ENCODE measurements around the gene VPS51. TPM values are rescaled to one million over a fixed set of nuclear protein-coding genes. Genes with fewer than 3 reads are reported as not detected.

The VPS51 gene
- total and polyA plus RNA-seq, 11 donors, result 78.4 to 165 (median 101) TPM

DNA sequence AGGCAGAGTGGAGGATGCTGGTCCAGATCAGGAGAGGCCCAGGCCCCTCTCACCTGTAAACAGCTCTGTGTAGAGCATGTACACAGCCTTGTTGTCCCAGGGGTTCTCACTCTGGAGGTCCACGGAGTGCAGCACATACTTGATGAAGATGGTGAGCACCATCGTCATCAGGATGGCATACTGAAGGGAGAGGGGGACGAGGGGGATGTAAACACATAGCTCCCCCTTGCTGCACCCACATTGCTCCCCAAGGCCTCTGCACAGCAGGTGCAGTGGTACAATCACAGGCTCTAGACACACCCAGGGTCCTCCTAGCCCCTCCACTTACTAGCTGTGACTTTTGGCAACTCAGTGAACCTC lies 35.4 kb downstream of the VPS51 start:
- Histone ChIP-seq H3K9me3 (no peaks in the 10 kb centered on the region), H3K4me3 (no peak overlapping the region), H3K27me3 (no peaks in the 10 kb centered on the region), H3K4me1 (peaks cover 0 to 34% (median 26%) of the 10 kb centered on the region in 12 donors), H3K27ac (no peak overlapping the region), H3K36me3 (peaks cover 0 to 67% (median 65%) of the 10 kb centered on the region in 9 donors)
- DNase-seq, result no peak
- intact Hi-C loops (cut with DNase I), result no loop called here
- no peak for ATAC-seq
- 70 to 90% (median 83%) methylated on average over 2 to 3 of the region's 3 CpGs for WGBS, 4 donors
- TF ChIP-seq CTCF (IDR thresholded peaks at IDR 0.05) (no peak), POLR2A (IDR thresholded peaks at IDR 0.05) (no peak)

- ATAC-seq, result no peak
- no peak overlapping the region for H3K4me3 ChIP-seq
- WGBS, 4 donors, result 83 to 89% (median 85%) methylated on average over 5 to 6 of the region's 6 CpGs
- DNase-seq, result no peak
- no peaks in the 10 kb centered on the region for H3K9me3 ChIP-seq
- intact Hi-C loops (cut with DNase I), result no loop called here
- no peaks in the 10 kb centered on the region for H3K27me3 ChIP-seq
- peaks cover 0 to 34% (median 26%) of the 10 kb centered on the region in 12 donors for H3K4me1 ChIP-seq
- no peak overlapping the region for H3K27ac ChIP-seq
- TF ChIP-seq CTCF (IDR thresholded peaks at IDR 0.05) (no peak), POLR2A (IDR thresholded peaks at IDR 0.05) (no peak)
- H3K36me3 ChIP-seq, result peaks cover 0 to 63% (median 60%) of the 10 kb centered on the region in 9 donors
Measured at GRCh38 chr11:65131895-65132237, 35.9 kb downstream of the VPS51 start.

GRCh38 chr11:65132238-65132987 lies 36.4 kb downstream of the VPS51 start:
- Histone ChIP-seq H3K36me3 (peaks cover 0 to 57% (median 55%) of the 10 kb centered on the region in 9 donors), H3K27ac (no peak overlapping the region)
- intact Hi-C loops (cut with DNase I), result no loop called here

More at GRCh38 chr11:65132238-65132987, 36.4 kb downstream of the VPS51 start:
- 66 to 80% (median 72%) methylated on average over 6 to 10 of the region's 10 CpGs for WGBS, 4 donors
- TF ChIP-seq POLR2A (IDR thresholded peaks at IDR 0.05) (no peak), CTCF (IDR thresholded peaks at IDR 0.05) (no peak)
- DNase-seq (peak in 2 of 5 donors; percentile 6 to 18), ATAC-seq (no peak)
- Histone ChIP-seq H3K4me1 (peaks cover 0 to 34% (median 26%) of the 10 kb centered on the region in 12 donors), H3K9me3 (no peaks in the 10 kb centered on the region), H3K4me3 (peak overlapping the region in 4 of 12 donors; percentile 89 to 98 (median 94)), H3K27me3 (no peaks in the 10 kb centered on the region)
